GM13977 (cell line): ENCODE data around the gene LSM8.
"Not testable (repeated sequence)": the region's sequence is repeated elsewhere in the genome, so short reads cannot be mapped to it uniquely, and the experiment has no call there.

Experiments
- DNase-seq: peaks from one replicate; pipeline ENCODE4 v3.0.0; 2012; ENCODE audit warnings: low spot score
- CTCF ChIP-seq: IDR thresholded peaks from 2 replicates; pipeline ENCODE4 v1.5.1; 2012; ENCODE audit warnings: mild to moderate bottlenecking, control low read depth; ENCODE audit not compliant: insufficient read depth; ENCODE audit errors: extremely low read depth, missing control alignments
- in situ Hi-C: fragments of 300-500 bp; cut with MboI; formaldehyde crosslinking; loops from one replicate; pipeline ENCODE4 v1.12.0; 2022; ENCODE audit warnings: low sequenced_read_pairs, low pct_unique_long_range_greater_than_20kb, mixed read lengths, inconsistent platforms; ENCODE audit not compliant: unreplicated experiment

Gene LSM8

GRCh38 chr7:118219157-118219512 is 35.2 kb downstream of the LSM8 start:
- in situ Hi-C loops = no loop called here
- DNase-seq = no peak
- no peak for TF ChIP-seq CTCF

- no peak for DNase-seq
- in situ Hi-C loops = no loop called here
- TF ChIP-seq CTCF = no peak
Observed at GRCh38 chr7:118220583-118220982, 36.6 kb downstream of the LSM8 start.

- in situ Hi-C loops = no loop called here
- DNase-seq = no peak
- TF ChIP-seq CTCF = no peak
Observed at GRCh38 chr7:118222591-118222990, 38.6 kb downstream of the LSM8 start.

DNA sequence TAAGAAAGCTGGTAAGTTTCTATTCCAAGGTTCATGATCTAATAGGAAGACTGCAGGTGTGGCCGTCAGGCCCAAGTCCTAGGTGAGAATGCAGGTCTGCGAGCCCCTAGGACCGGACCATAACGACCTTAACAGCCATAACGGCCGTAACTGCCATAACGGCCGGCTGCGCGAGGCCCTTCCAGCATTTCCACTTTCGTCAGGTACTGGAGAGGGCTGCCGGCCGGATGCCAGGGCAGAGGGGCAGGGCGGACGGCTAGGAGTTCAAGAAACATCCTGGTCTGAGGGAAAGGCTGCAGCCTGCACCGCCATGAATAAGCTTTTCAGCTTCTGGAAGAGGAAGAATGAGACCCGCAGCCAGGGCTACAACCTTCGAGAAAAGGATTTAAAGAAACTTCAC is 40.6 kb downstream of the LSM8 start, which contains the start of gene ANKRD7:
Gene ANKRD7 (plus strand): TSS at position 184 of the 400 bp plus-strand sequence. CDS start 127 bp downstream, at position 311.
- TF ChIP-seq CTCF = no peak
- in situ Hi-C loops = no loop called here
- no peak for DNase-seq

GRCh38 chr7:118232837-118233236 is 48.9 kb downstream of the LSM8 start:
- DNase-seq = no peak
- no peak for TF ChIP-seq CTCF
- in situ Hi-C loops = no loop called here

DNA sequence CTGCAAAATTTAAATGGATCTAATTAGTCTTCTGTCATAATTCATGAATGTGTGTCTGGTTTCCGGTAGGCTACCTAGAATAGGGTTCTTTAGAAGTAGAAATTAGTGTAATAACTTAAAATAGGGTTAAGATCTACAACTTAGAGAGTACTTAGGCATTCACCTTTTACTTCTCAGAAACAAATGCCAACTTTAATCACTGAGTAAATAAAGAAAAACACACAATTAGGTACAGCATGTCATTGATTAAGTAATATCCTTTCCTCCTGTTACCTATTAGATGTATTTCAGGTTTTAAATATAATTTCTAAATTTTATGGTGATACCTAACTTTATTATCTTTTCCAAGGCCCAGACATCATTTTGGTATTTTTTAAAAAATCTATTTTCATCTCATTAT is 49.8 kb downstream of the LSM8 start:
- no peak for TF ChIP-seq CTCF
- in situ Hi-C loops = no loop called here
- no peak for DNase-seq

GRCh38 chr7:118239014-118239413 is 55.0 kb downstream of the LSM8 start:
- in situ Hi-C loops = no loop called here
- no peak for TF ChIP-seq CTCF
- no peak for DNase-seq

GRCh38 chr7:118240320-118240719 is 56.4 kb downstream of the LSM8 start:
- DNase-seq, in situ Hi-C loops: not testable (repeated sequence)
